Skeletal muscle tissue (tissue), 4 donors: ENCODE data around the gene FANK1. TPM values are rescaled to one million over a fixed set of nuclear protein-coding genes. Genes with fewer than 3 reads are reported as not detected.
"Not testable (repeated sequence)": the region's sequence is repeated elsewhere in the genome, so short reads cannot be mapped to it uniquely, and the experiment has no call there.

ENCODE experiments used
- H3K27ac ChIP-seq: one replicate; pipeline ENCODE4 v1.7.0; 2013; ENCODE audit warnings: mild to moderate bottlenecking, low read depth, low read length, inconsistent platforms
- H3K27me3 ChIP-seq, 3 donors: one replicate each; pipeline ENCODE4 v1.7.0; 2013; ENCODE audit warnings: low read length in 3 of 3; ENCODE audit not compliant: control insufficient read depth in 3 of 3, insufficient read depth in 3 of 3
- H3K36me3 ChIP-seq, 3 donors: one replicate each; pipeline ENCODE4 v1.7.0; 2013; ENCODE audit warnings: low read length in 3 of 3; ENCODE audit not compliant: control insufficient read depth in 3 of 3, insufficient read depth in 3 of 3
- H3K4me1 ChIP-seq, 3 donors: one replicate each; pipeline ENCODE4 v1.7.0; 2013; ENCODE audit warnings: low read length in 3 of 3, mild to moderate bottlenecking in 3 of 3; ENCODE audit not compliant: control insufficient read depth in 3 of 3, insufficient read depth in 3 of 3
- H3K4me3 ChIP-seq, 3 donors: one replicate each; pipeline ENCODE4 v1.7.0; 2013; ENCODE audit warnings: low read length in 3 of 3
- H3K9ac ChIP-seq, 3 donors: one replicate each; pipeline ENCODE4 v1.7.0; 2013; ENCODE audit warnings: low read length in 3 of 3, mild to moderate bottlenecking in 3 of 3, moderate library complexity in 2 of 3, low read depth in 1 of 3
- H3K9me3 ChIP-seq, 3 donors: one replicate each; pipeline ENCODE4 v1.7.0; 2013; ENCODE audit warnings: low read length in 3 of 3; ENCODE audit not compliant: control insufficient read depth in 3 of 3
- total RNA-seq: library from RNA; depleted of rRNA; stranded (reverse); fragments of >200 nt; gene quantifications from one replicate; pipeline ENCODE4 v1.2.3, GENCODE V29; 2014
- donor health status: Osteomylitis.

Gene FANK1
- total RNA-seq, 1 donor from 2014 or later, result not detected

- Histone ChIP-seq H3K4me3 (no peak overlapping the region), H3K4me1 (peaks cover under 1 to 4% (median 1%) of the 10 kb centered on the region in 3 donors), H3K27me3 (no peaks in the 10 kb centered on the region), H3K9me3 (peaks cover 0 to 8% (median 3%) of the 10 kb centered on the region in 3 donors), H3K9ac (no peak overlapping the region), H3K36me3 (no peaks in the 10 kb centered on the region), H3K27ac (no peak overlapping the region)
Observed at GRCh38 chr10:126036515-126036914, 140.2 kb downstream of the FANK1 start.

- H3K4me3 ChIP-seq, result no peak overlapping the region
- no peak overlapping the region for H3K9ac ChIP-seq
- H3K27me3 ChIP-seq, result no peaks in the 10 kb centered on the region
- H3K27ac ChIP-seq, result no peak overlapping the region
- peaks cover 0 to 8% (median 3%) of the 10 kb centered on the region in 3 donors for H3K9me3 ChIP-seq
- no peaks in the 10 kb centered on the region for H3K36me3 ChIP-seq
- peaks cover 13 to 18% (median 16%) of the 10 kb centered on the region in 3 donors for H3K4me1 ChIP-seq
Observed at GRCh38 chr10:126037946-126038345, 141.6 kb downstream of the FANK1 start.

- Histone ChIP-seq H3K4me1 (peaks cover 13 to 18% (median 16%) of the 10 kb centered on the region in 3 donors), H3K36me3 (no peaks in the 10 kb centered on the region), H3K27ac (peak overlapping the region; percentile 43), H3K9me3 (no peaks in the 10 kb centered on the region), H3K4me3 (no peak overlapping the region), H3K27me3 (no peaks in the 10 kb centered on the region), H3K9ac (no peak overlapping the region)
Observed at GRCh38 chr10:126041117-126041516, 144.8 kb downstream of the FANK1 start.

GRCh38 chr10:126041804-126042231 lies 145.5 kb downstream of the FANK1 start:
- no peaks in the 10 kb centered on the region for H3K36me3 ChIP-seq
- peak overlapping the region in 1 of 3 donors; percentile 44 for H3K9ac ChIP-seq
- no peaks in the 10 kb centered on the region for H3K9me3 ChIP-seq
- H3K4me1 ChIP-seq, result peaks cover 13 to 18% (median 16%) of the 10 kb centered on the region in 3 donors
- peak overlapping the region; percentile 43 for H3K27ac ChIP-seq
- no peaks in the 10 kb centered on the region for H3K27me3 ChIP-seq
- peak overlapping the region in 2 of 3 donors; percentile 2 to 41 for H3K4me3 ChIP-seq

- Histone ChIP-seq H3K27me3 (no peaks in the 10 kb centered on the region), H3K4me3 (peak overlapping the region in 1 of 3 donors; percentile 2), H3K9me3 (no peaks in the 10 kb centered on the region), H3K27ac (peak overlapping the region; percentile 43), H3K4me1 (peaks cover 13 to 18% (median 16%) of the 10 kb centered on the region in 3 donors), H3K9ac (peak overlapping the region in 1 of 3 donors; percentile 44), H3K36me3 (no peaks in the 10 kb centered on the region)
Observed at GRCh38 chr10:126042354-126042753, 146.0 kb downstream of the FANK1 start.

GRCh38 chr10:126042906-126043305 lies 146.5 kb downstream of the FANK1 start:
- no peaks in the 10 kb centered on the region for H3K36me3 ChIP-seq
- no peak overlapping the region for H3K27ac ChIP-seq
- H3K4me3 ChIP-seq, result no peak overlapping the region
- H3K4me1 ChIP-seq, result peaks cover 13 to 18% (median 16%) of the 10 kb centered on the region in 3 donors
- no peaks in the 10 kb centered on the region for H3K27me3 ChIP-seq
- no peaks in the 10 kb centered on the region for H3K9me3 ChIP-seq
- no peak overlapping the region for H3K9ac ChIP-seq

- H3K27ac ChIP-seq, result no peak overlapping the region
- H3K36me3 ChIP-seq, result no peaks in the 10 kb centered on the region
- no peak overlapping the region for H3K4me3 ChIP-seq
- no peaks in the 10 kb centered on the region for H3K27me3 ChIP-seq
- peaks cover 13 to 18% (median 16%) of the 10 kb centered on the region in 3 donors for H3K4me1 ChIP-seq
- H3K9me3 ChIP-seq, result no peaks in the 10 kb centered on the region
- no peak overlapping the region for H3K9ac ChIP-seq
Observed at GRCh38 chr10:126043389-126043788, 147.0 kb downstream of the FANK1 start.

GRCh38 chr10:126045861-126046260 lies 149.5 kb downstream of the FANK1 start:
- H3K27ac ChIP-seq, result no peak overlapping the region
- H3K27me3 ChIP-seq, result no peaks in the 10 kb centered on the region
- H3K36me3 ChIP-seq, result no peaks in the 10 kb centered on the region
- peaks cover 19 to 29% (median 19%) of the 10 kb centered on the region in 3 donors for H3K4me1 ChIP-seq
- no peak overlapping the region for H3K4me3 ChIP-seq
- H3K9me3 ChIP-seq, result no peaks in the 10 kb centered on the region
- no peak overlapping the region for H3K9ac ChIP-seq

GRCh38 chr10:126046831-126047230 lies 150.5 kb downstream of the FANK1 start:
- no peak overlapping the region for H3K9ac ChIP-seq
- H3K27ac ChIP-seq, result no peak overlapping the region
- no peak overlapping the region for H3K4me3 ChIP-seq
- peaks cover 14 to 22% (median 15%) of the 10 kb centered on the region in 3 donors for H3K4me1 ChIP-seq
- no peaks in the 10 kb centered on the region for H3K36me3 ChIP-seq
- no peaks in the 10 kb centered on the region for H3K27me3 ChIP-seq
- H3K9me3 ChIP-seq, result no peaks in the 10 kb centered on the region

- H3K9ac ChIP-seq, H3K9me3 ChIP-seq, H3K27me3 ChIP-seq, H3K27ac ChIP-seq, H3K36me3 ChIP-seq, H3K4me3 ChIP-seq: not testable (repeated sequence)
- H3K4me1 ChIP-seq, result peaks cover 5 to 13% (median 6%) of the 10 kb centered on the region in 3 donors
Observed at GRCh38 chr10:126047749-126048148, 151.4 kb downstream of the FANK1 start.
